Panc1 (cell line): ENCODE data around the gene PRXL2B. TPM values are rescaled to one million over a fixed set of nuclear protein-coding genes. Genes with fewer than 3 reads are reported as not detected.
A peak's percentile ranks its signal among the peaks of the same experiment; 100 is the strongest.

Source experiments
- ATAC-seq: fragments of 200-7000 bp; cut with Tn5 transposase; 2 replicates; pipeline ENCODE4 v1.9.1; 2020; ENCODE audit warnings: mild to moderate bottlenecking, moderate library complexity
- BruUV-seq: library from RNA; stranded (reverse); fragments of 400-500 nt; replicated peaks from 2 replicates; lab custom pipeline; 2021; lab: Mats Ljungman, UMichigan
- CTCF ChIA-PET: fragments of 300-600 bp; sonication (Branson Sonifier 250); formaldehyde crosslinking; loops from one replicate; lab custom pipeline; 2022; ENCODE audit warnings: antibody characterized with exemption; lab: Charles Lee
- POLR2A ChIA-PET: fragments of 300-600 bp; sonication (Branson Sonifier 250); formaldehyde crosslinking; loops from one replicate; lab custom pipeline; 2022; ENCODE audit warnings: antibody characterized with exemption; lab: Charles Lee
- DNase-seq: peaks from one replicate; pipeline ENCODE4 v3.0.0-alpha.2; 2010; ENCODE audit warnings: low read depth, low spot score
- H3K27ac ChIP-seq: 2 replicates; pipeline ENCODE4 v1.5.1; 2011; ENCODE audit warnings: mild to moderate bottlenecking, low read length, inconsistent platforms
- H3K27me3 ChIP-seq: fragments of 200-500 bp; sonication (Bioruptor generic); 2 replicates; pipeline ENCODE4 v1.6.0; 2014; ENCODE audit warnings: low read length, inconsistent platforms; ENCODE audit not compliant: control insufficient read depth, insufficient read depth
- H3K36me3 ChIP-seq: fragments of 200-500 bp; sonication (Bioruptor generic); 2 replicates; pipeline ENCODE4 v1.5.1; 2014; ENCODE audit warnings: inconsistent platforms, mild to moderate bottlenecking, low read length, moderate library complexity; ENCODE audit not compliant: control insufficient read depth, insufficient read depth
- H3K4me1 ChIP-seq: 2 replicates; pipeline ENCODE4 v1.5.1; 2011; ENCODE audit warnings: inconsistent platforms, mild to moderate bottlenecking, low read length, moderate library complexity; ENCODE audit not compliant: control insufficient read depth, insufficient read depth
- H3K4me3 ChIP-seq, 2 experiments: 2 replicates each; pipeline ENCODE4 v1.5.1; 2011 to 2012; ENCODE audit warnings: low read depth in 2 of 2, low read length in 2 of 2, mild to moderate bottlenecking in 2 of 2, inconsistent platforms in 1 of 2, moderate library complexity in 1 of 2
- H3K9me3 ChIP-seq: fragments of 200-500 bp; sonication (Bioruptor generic); 2 replicates; pipeline ENCODE4 v1.5.1; 2014; ENCODE audit warnings: low read depth, mild to moderate bottlenecking, inconsistent platforms, low read length, moderate library complexity; ENCODE audit not compliant: control insufficient read depth, insufficient read depth
- POLR2AphosphoS5 ChIP-seq: IDR thresholded peaks from 2 replicates; pipeline ENCODE4 v1.6.1; 2012; ENCODE audit warnings: mild to moderate bottlenecking, low read depth, low read length, moderate library complexity
- SIN3A ChIP-seq: IDR thresholded peaks from 2 replicates; pipeline ENCODE4 v1.6.1; 2012; ENCODE audit warnings: low read depth, mild to moderate bottlenecking, low read length, moderate library complexity, borderline replicate concordance; ENCODE audit not compliant: insufficient read depth
- TCF7L2 ChIP-seq: IDR thresholded peaks from 2 replicates; pipeline ENCODE4 v1.6.1; 2011; ENCODE audit warnings: mild to moderate bottlenecking, low read depth, low read length, inconsistent platforms
- in situ Hi-C: cut with HindIII; loops from 2 replicates; pipeline ENCODE4 v1.10.0; 2016; ENCODE audit warnings: low sequenced_read_pairs, low pct_unique_long_range_greater_than_20kb
- intact Hi-C: fragments of 100-400 bp; cut with micrococcal nuclease; formaldehyde crosslinking; loops from one replicate; pipeline ENCODE4 v1.10.0; 2022; ENCODE audit not compliant: unreplicated experiment
- total RNA-seq: library from RNA; stranded (reverse); gene quantifications from one replicate; pipeline ENCODE4 v1.2.1, GENCODE V29; 2021; ENCODE audit not compliant: unreplicated experiment
- TF ChIP-seq, protein P1 (sequence below): fragments of 450-650 bp; IDR thresholded peaks from 2 replicates; pipeline ENCODE4 v1.5.1; 2017; ENCODE audit warnings: mild to moderate bottlenecking
- TF ChIP-seq, protein P2 (sequence below), 2 experiments: IDR thresholded peaks; 2 replicates each; pipeline ENCODE4 v1.6.1; 2011 to 2012; ENCODE audit warnings: low read depth in 2 of 2, control low read depth in 1 of 2, low read length in 1 of 2, mild to moderate bottlenecking in 1 of 2, moderate library complexity in 1 of 2; ENCODE audit not compliant: insufficient read depth in 1 of 2

PRXL2B gene
- total RNA-seq, 1 experiment from 2014 or later, result 17.0 TPM

DNA sequence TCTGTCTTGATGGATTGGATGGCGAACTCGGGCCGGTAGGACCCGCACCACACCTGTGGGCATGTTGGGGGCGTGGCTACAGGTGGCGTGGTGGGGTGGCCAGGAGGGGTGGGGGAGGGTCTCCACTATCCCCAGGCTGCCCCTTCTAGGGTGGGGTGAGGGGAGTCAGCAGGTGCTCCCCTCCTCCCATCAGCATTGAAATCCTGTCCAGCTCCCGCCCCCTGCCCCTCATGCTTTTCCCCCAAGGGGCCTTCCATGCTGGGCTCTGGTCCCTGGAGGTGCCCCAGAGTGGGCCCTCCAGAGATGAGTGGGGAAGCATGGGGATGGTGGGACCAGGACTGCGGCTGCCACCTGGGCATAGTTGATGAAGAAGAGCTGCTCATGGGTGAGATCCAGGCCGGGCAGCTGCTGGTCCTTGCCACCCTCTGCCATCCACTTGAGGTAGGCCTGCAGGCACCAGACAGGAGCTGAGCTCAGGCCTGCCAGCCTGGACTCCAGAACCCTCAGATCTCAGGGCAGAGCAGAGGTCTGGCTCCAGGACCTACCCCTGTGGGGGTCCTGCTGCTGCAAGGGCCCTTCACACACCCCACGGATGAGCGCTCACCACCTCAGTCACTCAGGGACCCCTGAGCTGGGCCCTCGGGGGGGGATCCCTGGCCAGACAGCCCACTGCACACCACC, 5.1 kb downstream of the PRXL2B start:
- DNase-seq (no peak), ATAC-seq (no peak)
- ChIA-PET POLR2A (interaction anchor here (0.6 kb wide), 1 partner anchor 11 kb away, joined by 3 read pairs; no protein-coding TSS in a partner anchor), CTCF (no interaction called here)
- H3K4me3 ChIP-seq, result no peak overlapping the region
- H3K9me3 ChIP-seq, result no peaks in the 10 kb centered on the region
- no peaks in the 10 kb centered on the region for H3K27me3 ChIP-seq
- no peak overlapping the region for H3K27ac ChIP-seq
- intact Hi-C loops, result no loop called here
- no peaks in the 10 kb centered on the region for H3K36me3 ChIP-seq
- in situ Hi-C loops, result no loop called here
- BruUV-seq, result no TSS peak
- TF ChIP-seq, protein P1, sequence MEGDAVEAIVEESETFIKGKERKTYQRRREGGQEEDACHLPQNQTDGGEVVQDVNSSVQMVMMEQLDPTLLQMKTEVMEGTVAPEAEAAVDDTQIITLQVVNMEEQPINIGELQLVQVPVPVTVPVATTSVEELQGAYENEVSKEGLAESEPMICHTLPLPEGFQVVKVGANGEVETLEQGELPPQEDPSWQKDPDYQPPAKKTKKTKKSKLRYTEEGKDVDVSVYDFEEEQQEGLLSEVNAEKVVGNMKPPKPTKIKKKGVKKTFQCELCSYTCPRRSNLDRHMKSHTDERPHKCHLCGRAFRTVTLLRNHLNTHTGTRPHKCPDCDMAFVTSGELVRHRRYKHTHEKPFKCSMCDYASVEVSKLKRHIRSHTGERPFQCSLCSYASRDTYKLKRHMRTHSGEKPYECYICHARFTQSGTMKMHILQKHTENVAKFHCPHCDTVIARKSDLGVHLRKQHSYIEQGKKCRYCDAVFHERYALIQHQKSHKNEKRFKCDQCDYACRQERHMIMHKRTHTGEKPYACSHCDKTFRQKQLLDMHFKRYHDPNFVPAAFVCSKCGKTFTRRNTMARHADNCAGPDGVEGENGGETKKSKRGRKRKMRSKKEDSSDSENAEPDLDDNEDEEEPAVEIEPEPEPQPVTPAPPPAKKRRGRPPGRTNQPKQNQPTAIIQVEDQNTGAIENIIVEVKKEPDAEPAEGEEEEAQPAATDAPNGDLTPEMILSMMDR, result no peak
- TF ChIP-seq TCF7L2, result no peak
- TF ChIP-seq SIN3A, result no peak
- TF ChIP-seq, protein P2, sequence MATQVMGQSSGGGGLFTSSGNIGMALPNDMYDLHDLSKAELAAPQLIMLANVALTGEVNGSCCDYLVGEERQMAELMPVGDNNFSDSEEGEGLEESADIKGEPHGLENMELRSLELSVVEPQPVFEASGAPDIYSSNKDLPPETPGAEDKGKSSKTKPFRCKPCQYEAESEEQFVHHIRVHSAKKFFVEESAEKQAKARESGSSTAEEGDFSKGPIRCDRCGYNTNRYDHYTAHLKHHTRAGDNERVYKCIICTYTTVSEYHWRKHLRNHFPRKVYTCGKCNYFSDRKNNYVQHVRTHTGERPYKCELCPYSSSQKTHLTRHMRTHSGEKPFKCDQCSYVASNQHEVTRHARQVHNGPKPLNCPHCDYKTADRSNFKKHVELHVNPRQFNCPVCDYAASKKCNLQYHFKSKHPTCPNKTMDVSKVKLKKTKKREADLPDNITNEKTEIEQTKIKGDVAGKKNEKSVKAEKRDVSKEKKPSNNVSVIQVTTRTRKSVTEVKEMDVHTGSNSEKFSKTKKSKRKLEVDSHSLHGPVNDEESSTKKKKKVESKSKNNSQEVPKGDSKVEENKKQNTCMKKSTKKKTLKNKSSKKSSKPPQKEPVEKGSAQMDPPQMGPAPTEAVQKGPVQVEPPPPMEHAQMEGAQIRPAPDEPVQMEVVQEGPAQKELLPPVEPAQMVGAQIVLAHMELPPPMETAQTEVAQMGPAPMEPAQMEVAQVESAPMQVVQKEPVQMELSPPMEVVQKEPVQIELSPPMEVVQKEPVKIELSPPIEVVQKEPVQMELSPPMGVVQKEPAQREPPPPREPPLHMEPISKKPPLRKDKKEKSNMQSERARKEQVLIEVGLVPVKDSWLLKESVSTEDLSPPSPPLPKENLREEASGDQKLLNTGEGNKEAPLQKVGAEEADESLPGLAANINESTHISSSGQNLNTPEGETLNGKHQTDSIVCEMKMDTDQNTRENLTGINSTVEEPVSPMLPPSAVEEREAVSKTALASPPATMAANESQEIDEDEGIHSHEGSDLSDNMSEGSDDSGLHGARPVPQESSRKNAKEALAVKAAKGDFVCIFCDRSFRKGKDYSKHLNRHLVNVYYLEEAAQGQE (IDR thresholded peaks at IDR 0.05; ENCODE audit: insufficient read depth in 1 of 2, low read depth in 2 of 2, low read length in 1 of 2), result no peak
- no peak for TF ChIP-seq POLR2AphosphoS5
- H3K4me1 ChIP-seq, result no peaks in the 10 kb centered on the region

DNA sequence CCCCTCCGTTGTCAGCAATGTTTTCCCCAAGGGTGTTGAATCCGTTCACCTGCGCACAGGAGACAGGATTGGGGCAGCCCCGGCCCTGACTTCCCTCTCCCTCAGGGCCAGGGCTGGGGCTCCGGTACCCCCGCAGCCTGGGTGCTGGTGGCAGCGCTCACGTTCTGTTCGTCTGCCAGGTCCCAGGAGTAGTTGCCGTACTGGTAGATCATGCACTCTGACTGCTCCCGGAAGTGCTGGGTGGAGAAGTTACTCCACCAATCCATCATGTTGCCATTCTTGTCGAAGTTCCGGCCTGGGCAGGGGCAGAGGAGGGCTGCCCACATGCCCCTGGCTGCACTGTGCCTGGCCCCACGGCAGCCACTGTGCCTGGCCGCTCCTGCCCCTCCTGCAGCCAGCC, 6.1 kb downstream of the PRXL2B start:
- Histone ChIP-seq H3K27ac (no peak overlapping the region), H3K4me3 (no peak overlapping the region), H3K36me3 (no peaks in the 10 kb centered on the region), H3K4me1 (no peaks in the 10 kb centered on the region), H3K27me3 (no peaks in the 10 kb centered on the region), H3K9me3 (no peaks in the 10 kb centered on the region)
- BruUV-seq, result no TSS peak
- ATAC-seq (peak; percentile 40), DNase-seq (no peak)
- intact Hi-C loops (no loop called here), in situ Hi-C loops (no loop called here)
- TF ChIP-seq, protein P1, result no peak
- TF ChIP-seq, protein P2 (IDR thresholded peaks at IDR 0.05; ENCODE audit: insufficient read depth in 1 of 2, low read depth in 2 of 2, low read length in 1 of 2), result no peak
- TF ChIP-seq SIN3A (no peak), TCF7L2 (no peak), POLR2AphosphoS5 (no peak)
- ChIA-PET POLR2A (no interaction called here), CTCF (no interaction called here)
